OCI-LY3 (cell line): ENCODE results near the gene MAPK8IP1.

Experiments
- H2AFZ ChIP-seq: fragments of 200-600, 300-600 bp; shearing (Covaris generic); 2 replicates; pipeline ENCODE4 v1.6.0; 2014; ENCODE audit warnings: antibody characterized with exemption, low read depth, low read length
- H3K27ac ChIP-seq: fragments of 200-600, 300-600 bp; sonication (generic); 2 replicates; pipeline ENCODE4 v1.5.1; 2014; ENCODE audit warnings: mild to moderate bottlenecking, low read length, moderate library complexity, mixed read lengths
- H3K27me3 ChIP-seq: fragments of 200-600, 300-600 bp; sonication (generic); 2 replicates; pipeline ENCODE4 v1.6.1; 2014; ENCODE audit warnings: low read depth, low read length, mixed read lengths
- H3K36me3 ChIP-seq: fragments of 200-600, 300-600 bp; sonication (generic); replicated peaks from 2 replicates; pipeline ENCODE3; 2014; ENCODE audit warnings: low read depth, low read length, mixed read lengths
- H3K4me1 ChIP-seq: fragments of 300-600, 200-600 bp; sonication (generic); 2 replicates; pipeline ENCODE4 v1.6.1; 2014; ENCODE audit warnings: low read length, mixed read lengths
- H3K4me2 ChIP-seq: fragments of 200-600, 300-600 bp; sonication (generic); 2 replicates; pipeline ENCODE4 v1.6.1; 2014; ENCODE audit warnings: low read length, mixed read lengths
- H3K4me3 ChIP-seq: fragments of 300-600, 200-600 bp; sonication (generic); 2 replicates; pipeline ENCODE4 v1.5.1; 2014; ENCODE audit warnings: antibody characterized with exemption, mild to moderate bottlenecking, low read length, moderate library complexity
- H3K79me2 ChIP-seq: fragments of 300-600, 200-600 bp; shearing (Covaris generic); 2 replicates; pipeline ENCODE4 v1.6.1; 2014; ENCODE audit warnings: mild to moderate bottlenecking, low read length, mixed read lengths
- H3K9ac ChIP-seq: fragments of 300-600, 200-600 bp; shearing (Covaris generic); 2 replicates; pipeline ENCODE4 v1.6.0; 2014; ENCODE audit warnings: mild to moderate bottlenecking, low read length, moderate library complexity
- H3K9me3 ChIP-seq: fragments of 200-600, 300-600 bp; shearing (Covaris generic); 2 replicates; pipeline ENCODE4 v1.6.1; 2014; ENCODE audit warnings: low read length, mixed read lengths; ENCODE audit not compliant: insufficient read depth
- H4K20me1 ChIP-seq: fragments of 200-600, 300-600 bp; sonication (generic); 2 replicates; pipeline ENCODE4 v1.6.1; 2016; ENCODE audit warnings: low read length, mixed read lengths; ENCODE audit not compliant: insufficient read depth
- CTCF ChIP-seq: fragments of 200-600, 300-600 bp; sonication (generic); IDR thresholded peaks from 2 replicates; pipeline ENCODE4 v1.5.1; 2014; ENCODE audit warnings: antibody characterized with exemption, low read length, low read depth
- EZH2phosphoT487 ChIP-seq: fragments of 200-600 bp; shearing (Covaris generic); IDR thresholded peaks from 2 replicates; pipeline ENCODE4 v1.6.1; 2018; ENCODE audit warnings: antibody characterized with exemption, mixed run types, low read depth

Gene MAPK8IP1

DNA sequence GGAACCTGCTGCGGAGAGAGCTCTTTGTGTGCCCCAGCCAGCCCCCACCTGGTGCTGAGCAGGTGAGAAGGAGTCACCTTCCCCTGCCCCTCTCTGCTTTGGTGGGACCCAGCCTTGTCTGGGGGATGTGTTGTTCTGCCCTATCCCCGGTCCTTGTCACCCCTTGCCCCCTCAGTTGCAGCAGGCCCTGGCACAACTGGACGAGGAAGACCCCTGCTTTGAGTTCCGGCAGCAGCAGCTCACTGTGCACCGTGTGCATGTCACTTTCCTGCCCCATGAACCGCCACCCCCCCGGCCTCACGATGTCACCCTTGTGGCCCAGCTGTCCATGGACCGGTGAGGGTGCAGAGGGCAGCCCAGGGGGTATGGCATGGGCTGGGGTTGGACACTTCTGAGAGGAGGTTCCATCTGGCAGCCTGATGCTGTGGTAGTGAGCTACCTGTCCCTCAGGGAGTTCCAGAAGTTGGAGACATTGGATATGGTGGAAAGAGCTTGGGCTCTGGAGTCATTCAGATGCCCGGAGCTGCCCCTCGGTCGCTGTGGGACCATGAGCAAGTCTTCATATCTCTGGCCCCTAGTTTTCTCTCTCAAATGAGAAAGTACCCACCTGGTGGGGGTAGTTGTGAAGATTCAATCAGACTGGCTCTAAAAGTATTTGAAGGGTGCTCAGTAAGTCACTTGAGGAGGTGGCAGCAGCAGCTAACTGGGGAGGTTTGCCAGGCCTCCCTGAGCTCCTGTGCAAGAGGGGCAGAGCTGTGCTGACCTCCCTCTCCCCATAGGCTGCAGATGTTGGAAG lies 41.3 kb downstream of the MAPK8IP1 start:
- Histone ChIP-seq H3K4me2 (no peak overlapping the region), H3K9ac (no peak overlapping the region)
- TF ChIP-seq CTCF (no peak), EZH2phosphoT487 (no peak)

DNA sequence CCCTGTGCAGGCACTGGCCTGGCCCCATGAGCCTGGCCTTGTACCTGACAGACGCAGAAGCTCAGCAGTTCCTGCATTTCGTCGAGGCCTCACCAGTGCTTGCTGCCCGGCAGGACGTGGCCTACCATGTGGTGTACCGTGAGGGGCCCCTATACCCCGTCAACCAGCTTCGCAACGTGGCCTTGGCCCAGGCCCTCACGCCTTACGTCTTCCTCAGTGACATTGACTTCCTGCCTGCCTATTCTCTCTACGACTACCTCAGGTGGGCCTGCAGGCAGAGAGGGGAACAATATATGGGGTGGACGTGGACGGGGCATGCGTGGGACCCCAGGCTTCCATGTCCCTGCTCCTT lies 41.9 kb downstream of the MAPK8IP1 start:
- Histone ChIP-seq H3K4me2 (no peak overlapping the region), H3K4me3 (no peak overlapping the region)

More for the DNA sequence above, 41.3 kb downstream of the MAPK8IP1 start:
- H3K27ac ChIP-seq, result no peak overlapping the region
- H4K20me1 ChIP-seq, result peaks cover 2% of the 10 kb centered on the region; the same call in 1 of the 2 replicates
- H3K4me1 ChIP-seq, result peaks cover 28% of the 10 kb centered on the region
- no peak overlapping the region for H3K4me3 ChIP-seq
- H2AFZ ChIP-seq, result no peak overlapping the region
- H3K9me3 ChIP-seq, result no peaks in the 10 kb centered on the region
- H3K79me2 ChIP-seq, result peaks cover 16% of the 10 kb centered on the region
- H3K36me3 ChIP-seq, result peaks cover 3% of the 10 kb centered on the region
- H3K27me3 ChIP-seq, result no peaks in the 10 kb centered on the region

DNA sequence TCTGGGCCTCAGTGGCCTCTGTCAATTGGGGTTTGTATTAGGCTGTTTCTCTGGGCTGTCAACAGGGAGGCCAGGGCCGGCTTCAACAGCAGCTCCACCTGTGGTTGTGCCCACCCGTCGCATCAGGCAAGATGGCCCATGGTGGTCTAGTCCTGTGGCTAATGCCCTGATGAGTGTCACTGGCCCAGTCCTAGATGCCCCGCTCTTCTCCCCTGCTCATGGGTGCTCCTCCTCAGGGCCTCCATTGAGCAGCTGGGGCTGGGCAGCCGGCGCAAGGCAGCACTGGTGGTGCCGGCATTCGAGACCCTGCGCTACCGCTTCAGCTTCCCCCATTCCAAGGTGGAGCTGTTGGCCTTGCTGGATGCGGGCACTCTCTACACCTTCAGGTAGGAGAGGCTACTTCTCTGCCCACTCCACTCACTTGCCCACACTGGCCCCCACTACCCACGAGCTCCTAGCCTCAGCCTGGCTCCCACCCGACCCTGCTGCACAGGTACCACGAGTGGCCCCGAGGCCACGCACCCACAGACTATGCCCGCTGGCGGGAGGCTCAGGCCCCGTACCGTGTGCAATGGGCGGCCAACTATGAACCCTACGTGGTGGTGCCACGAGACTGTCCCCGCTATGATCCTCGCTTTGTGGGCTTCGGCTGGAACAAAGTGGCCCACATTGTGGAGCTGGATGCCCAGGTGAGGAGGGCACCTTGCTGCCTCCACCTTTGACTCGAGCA lies 42.4 kb downstream of the MAPK8IP1 start:
- no peak overlapping the region for H3K9ac ChIP-seq
- no peak overlapping the region for H3K27ac ChIP-seq
- no peaks in the 10 kb centered on the region for H3K27me3 ChIP-seq
- H3K36me3 ChIP-seq, result peaks cover 9% of the 10 kb centered on the region
- H3K79me2 ChIP-seq, result peaks cover 27% of the 10 kb centered on the region
- H3K9me3 ChIP-seq, result no peaks in the 10 kb centered on the region
- no peak overlapping the region for H3K4me2 ChIP-seq
- H3K4me3 ChIP-seq, result no peak overlapping the region
- TF ChIP-seq EZH2phosphoT487 (no peak), CTCF (no peak)
- no peak overlapping the region for H2AFZ ChIP-seq
- H3K4me1 ChIP-seq, result peaks cover 39% of the 10 kb centered on the region
- H4K20me1 ChIP-seq, result peaks cover 2% of the 10 kb centered on the region; the same call in 1 of the 2 replicates

More for the DNA sequence above, 41.9 kb downstream of the MAPK8IP1 start:
- H3K9ac ChIP-seq, result no peak overlapping the region
- H3K27me3 ChIP-seq, result no peaks in the 10 kb centered on the region
- H3K36me3 ChIP-seq, result peaks cover 8% of the 10 kb centered on the region
- peaks cover 2% of the 10 kb centered on the region; the same call in 1 of the 2 replicates for H4K20me1 ChIP-seq
- no peak overlapping the region for H2AFZ ChIP-seq
- peaks cover 34% of the 10 kb centered on the region for H3K4me1 ChIP-seq
- H3K79me2 ChIP-seq, result peaks cover 22% of the 10 kb centered on the region
- H3K9me3 ChIP-seq, result no peaks in the 10 kb centered on the region
- no peak for TF ChIP-seq EZH2phosphoT487
- no peak for TF ChIP-seq CTCF
- no peak overlapping the region for H3K27ac ChIP-seq

DNA sequence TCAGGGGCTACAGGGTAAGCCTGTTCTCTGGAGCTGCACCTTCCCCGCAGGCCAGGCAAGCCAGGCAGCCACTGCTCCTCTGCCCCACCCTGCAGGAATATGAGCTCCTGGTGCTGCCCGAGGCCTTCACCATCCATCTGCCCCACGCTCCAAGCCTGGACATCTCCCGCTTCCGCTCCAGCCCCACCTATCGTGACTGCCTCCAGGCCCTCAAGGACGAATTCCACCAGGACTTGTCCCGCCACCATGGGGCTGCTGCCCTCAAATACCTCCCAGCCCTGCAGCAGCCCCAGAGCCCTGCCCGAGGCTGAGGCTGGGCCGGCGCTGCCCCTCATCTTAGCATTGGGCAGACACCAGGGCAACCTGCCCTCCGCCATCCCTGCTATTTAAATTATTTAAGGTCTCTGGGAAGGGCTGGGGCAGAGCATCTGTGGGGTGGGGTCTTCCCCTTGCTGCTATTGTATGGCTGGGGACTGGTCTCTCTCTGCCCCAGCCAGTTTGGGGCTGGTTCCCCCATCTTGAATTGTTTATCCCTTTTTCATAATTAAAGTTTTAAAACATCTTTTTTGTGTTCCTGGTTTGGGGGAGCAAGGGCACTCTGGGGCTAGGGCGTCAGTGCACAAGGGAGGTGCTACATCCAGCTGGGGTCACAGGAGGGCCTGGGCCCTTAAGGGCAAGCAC lies 43.2 kb downstream of the MAPK8IP1 start:
- no peak overlapping the region for H3K9ac ChIP-seq

More for the DNA sequence above, 43.2 kb downstream of the MAPK8IP1 start:
- Histone ChIP-seq H3K27ac (no peak overlapping the region), H3K4me3 (no peak overlapping the region), H3K4me1 (peaks cover 46% of the 10 kb centered on the region), H4K20me1 (peaks cover 2% of the 10 kb centered on the region; the same call in 1 of the 2 replicates), H3K4me2 (no peak overlapping the region), H3K36me3 (peaks cover 11% of the 10 kb centered on the region), H2AFZ (no peak overlapping the region), H3K9me3 (no peaks in the 10 kb centered on the region), H3K27me3 (no peaks in the 10 kb centered on the region), H3K79me2 (peaks cover 30% of the 10 kb centered on the region)
- TF ChIP-seq EZH2phosphoT487, result no peak
- no peak for TF ChIP-seq CTCF
